ENCODE data around the gene ADK. TPM values are rescaled to one million over a fixed set of nuclear protein-coding genes. Genes with fewer than 3 reads are reported as not detected.

The ADK gene
- total and polyA plus RNA-seq, 2 of the 13 experiments (the other 11 are each of a cell fraction or from before 2014, with no cell fraction given), result 48.6 to 79.1 TPM

DNA sequence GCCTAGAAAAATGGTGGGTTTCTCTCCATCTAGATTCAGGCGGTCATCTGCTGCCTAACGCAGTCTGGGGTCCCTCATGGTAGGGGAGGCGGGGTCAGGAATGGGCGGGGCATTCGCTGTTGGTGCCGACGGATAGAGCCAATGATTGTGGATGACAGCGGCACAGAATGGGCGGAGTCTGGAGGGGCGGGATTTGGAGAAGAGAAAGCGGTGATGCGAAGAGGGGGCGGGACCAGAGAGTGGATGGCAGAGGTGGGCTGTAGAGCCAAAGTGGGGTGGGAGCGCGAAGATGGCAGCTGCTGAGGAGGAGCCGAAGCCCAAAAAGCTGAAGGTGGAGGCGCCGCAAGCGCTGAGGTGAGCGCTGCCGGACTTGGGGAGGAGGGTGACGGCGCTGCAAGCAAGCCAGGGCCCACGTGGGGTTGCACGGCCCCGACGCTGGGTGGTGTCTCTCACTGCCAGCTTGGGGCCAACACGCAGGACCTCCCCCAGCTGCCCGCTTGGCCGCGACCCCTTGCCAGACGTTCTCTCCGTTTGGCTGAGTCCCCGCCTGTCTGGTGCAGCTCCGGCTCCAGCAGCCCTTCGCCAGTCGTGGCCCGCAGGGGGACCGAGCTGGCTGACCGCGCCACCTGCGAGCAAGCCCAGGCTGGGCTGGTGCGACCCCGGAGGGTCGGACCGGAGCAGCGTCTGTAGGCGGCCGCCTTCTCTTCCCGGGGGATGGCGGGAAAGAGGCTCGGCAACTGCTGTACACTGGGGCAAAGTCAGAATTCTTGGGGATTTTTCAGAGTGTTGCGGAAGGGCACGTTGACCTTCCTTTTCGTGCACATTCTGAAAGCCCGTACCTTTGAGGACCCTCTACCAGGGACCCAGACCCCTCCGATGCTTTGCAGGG lies at the start of gene ADK (continued):
- peak; percentile 7; the same call in 1 of the 2 replicates for TF ChIP-seq ATF1 (CRISPR knock-in tag; IDR thresholded peaks at IDR 0.05)
- TF ChIP-seq NONO (IDR thresholded peaks at IDR 0.05), result no peak
- TF ChIP-seq NONO (CRISPR knock-in tag; conservative IDR thresholded peaks at IDR 0.05), result 0 out of 2 replicates have a peak, but pooled peaks have one; percentile 29
- no peak for TF ChIP-seq ZNF337 (CRISPR knock-in tag; IDR thresholded peaks at IDR 0.05; ENCODE audit: borderline replicate concordance, low read depth)
- TF ChIP-seq ZNF180 (CRISPR knock-in tag; IDR thresholded peaks at IDR 0.05; ENCODE audit: borderline replicate concordance, low read depth), result no peak
- no peak for TF ChIP-seq CERS6 (CRISPR knock-in tag; IDR thresholded peaks at IDR 0.05)
- no peak for TF ChIP-seq PBX3 (CRISPR knock-in tag; IDR thresholded peaks at IDR 0.05; ENCODE audit: borderline replicate concordance)
- no peak for TF ChIP-seq BHLHE40 (IDR thresholded peaks at IDR 0.05; ENCODE audit: low read length)
- no peak for TF ChIP-seq RARA (CRISPR knock-in tag; IDR thresholded peaks at IDR 0.05)
- 0 out of 2 replicates have a peak, but pooled peaks have one; percentile 75 for TF ChIP-seq ZIK1 (CRISPR knock-in tag; IDR thresholded peaks at IDR 0.05; ENCODE audit: borderline replicate concordance, low read depth)
- no peak for TF ChIP-seq ARID2 (CRISPR knock-in tag; IDR thresholded peaks at IDR 0.05; ENCODE audit: borderline replicate concordance)
- TF ChIP-seq, protein P1, sequence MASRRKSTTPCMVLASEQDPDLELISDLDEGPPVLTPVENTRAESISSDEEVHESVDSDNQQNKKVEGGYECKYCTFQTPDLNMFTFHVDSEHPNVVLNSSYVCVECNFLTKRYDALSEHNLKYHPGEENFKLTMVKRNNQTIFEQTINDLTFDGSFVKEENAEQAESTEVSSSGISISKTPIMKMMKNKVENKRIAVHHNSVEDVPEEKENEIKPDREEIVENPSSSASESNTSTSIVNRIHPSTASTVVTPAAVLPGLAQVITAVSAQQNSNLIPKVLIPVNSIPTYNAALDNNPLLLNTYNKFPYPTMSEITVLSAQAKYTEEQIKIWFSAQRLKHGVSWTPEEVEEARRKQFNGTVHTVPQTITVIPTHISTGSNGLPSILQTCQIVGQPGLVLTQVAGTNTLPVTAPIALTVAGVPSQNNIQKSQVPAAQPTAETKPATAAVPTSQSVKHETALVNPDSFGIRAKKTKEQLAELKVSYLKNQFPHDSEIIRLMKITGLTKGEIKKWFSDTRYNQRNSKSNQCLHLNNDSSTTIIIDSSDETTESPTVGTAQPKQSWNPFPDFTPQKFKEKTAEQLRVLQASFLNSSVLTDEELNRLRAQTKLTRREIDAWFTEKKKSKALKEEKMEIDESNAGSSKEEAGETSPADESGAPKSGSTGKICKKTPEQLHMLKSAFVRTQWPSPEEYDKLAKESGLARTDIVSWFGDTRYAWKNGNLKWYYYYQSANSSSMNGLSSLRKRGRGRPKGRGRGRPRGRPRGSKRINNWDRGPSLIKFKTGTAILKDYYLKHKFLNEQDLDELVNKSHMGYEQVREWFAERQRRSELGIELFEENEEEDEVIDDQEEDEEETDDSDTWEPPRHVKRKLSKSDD (CRISPR knock-in tag; IDR thresholded peaks at IDR 0.05; ENCODE audit: low read depth), result peak; percentile 34; the same call in 1 of the 2 replicates
- no peak for TF ChIP-seq MBD4 (IDR thresholded peaks at IDR 0.05; ENCODE audit: borderline replicate concordance, low read length)
- TF ChIP-seq ZNF24 (IDR thresholded peaks at IDR 0.05), result no peak
- TF ChIP-seq NKX3-1 (CRISPR knock-in tag; IDR thresholded peaks at IDR 0.05), result peak; percentile 34; the same call in 1 of the 2 replicates
- TF ChIP-seq, protein P2, sequence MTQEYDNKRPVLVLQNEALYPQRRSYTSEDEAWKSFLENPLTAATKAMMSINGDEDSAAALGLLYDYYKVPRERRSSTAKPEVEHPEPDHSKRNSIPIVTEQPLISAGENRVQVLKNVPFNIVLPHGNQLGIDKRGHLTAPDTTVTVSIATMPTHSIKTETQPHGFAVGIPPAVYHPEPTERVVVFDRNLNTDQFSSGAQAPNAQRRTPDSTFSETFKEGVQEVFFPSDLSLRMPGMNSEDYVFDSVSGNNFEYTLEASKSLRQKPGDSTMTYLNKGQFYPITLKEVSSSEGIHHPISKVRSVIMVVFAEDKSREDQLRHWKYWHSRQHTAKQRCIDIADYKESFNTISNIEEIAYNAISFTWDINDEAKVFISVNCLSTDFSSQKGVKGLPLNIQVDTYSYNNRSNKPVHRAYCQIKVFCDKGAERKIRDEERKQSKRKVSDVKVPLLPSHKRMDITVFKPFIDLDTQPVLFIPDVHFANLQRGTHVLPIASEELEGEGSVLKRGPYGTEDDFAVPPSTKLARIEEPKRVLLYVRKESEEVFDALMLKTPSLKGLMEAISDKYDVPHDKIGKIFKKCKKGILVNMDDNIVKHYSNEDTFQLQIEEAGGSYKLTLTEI (CRISPR knock-in tag; conservative IDR thresholded peaks at IDR 0.05), result no peak
- no peak for TF ChIP-seq ZNF816 (CRISPR knock-in tag; IDR thresholded peaks at IDR 0.05; ENCODE audit: borderline replicate concordance)
- TF ChIP-seq KLF9 (CRISPR knock-in tag; IDR thresholded peaks at IDR 0.05; ENCODE audit: low read depth), result peak; percentile 59; the same call in 1 of the 2 replicates
- TF ChIP-seq ZNF484 (CRISPR knock-in tag; IDR thresholded peaks at IDR 0.05; ENCODE audit: borderline replicate concordance, low read depth), result 0 out of 2 replicates have a peak, but pooled peaks have one; percentile 64
- 0 out of 2 replicates have a peak, but pooled peaks have one; percentile 58 for TF ChIP-seq ZBTB39 (CRISPR knock-in tag; IDR thresholded peaks at IDR 0.05)
